ENCODE results near the gene ASH1L.

DNA sequence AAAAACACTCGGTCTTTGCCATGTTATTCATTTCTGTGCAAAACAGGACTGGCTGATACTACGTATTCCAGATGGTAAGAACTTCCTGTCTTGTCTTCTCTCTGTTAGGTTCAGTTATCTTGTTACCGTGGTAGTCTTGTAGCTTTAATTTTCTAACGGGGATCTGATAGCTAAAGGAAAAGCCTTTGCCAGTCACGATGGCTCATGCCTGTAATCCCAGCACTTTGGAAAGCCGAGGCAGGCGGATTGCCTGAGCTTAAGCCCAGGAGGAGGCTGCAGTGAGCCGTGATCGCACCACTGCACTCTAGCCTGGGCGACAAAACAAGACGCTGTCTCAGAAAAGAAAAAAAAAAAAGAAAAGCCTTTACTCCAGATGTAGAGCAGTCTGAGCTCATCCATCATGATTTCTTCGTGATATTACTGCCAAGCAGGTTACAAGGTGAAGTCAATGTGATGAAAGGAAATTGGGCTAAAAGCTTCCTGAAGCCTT is 36.3 kb upstream of the ASH1L start:
- TF ChIP-seq, protein P1, sequence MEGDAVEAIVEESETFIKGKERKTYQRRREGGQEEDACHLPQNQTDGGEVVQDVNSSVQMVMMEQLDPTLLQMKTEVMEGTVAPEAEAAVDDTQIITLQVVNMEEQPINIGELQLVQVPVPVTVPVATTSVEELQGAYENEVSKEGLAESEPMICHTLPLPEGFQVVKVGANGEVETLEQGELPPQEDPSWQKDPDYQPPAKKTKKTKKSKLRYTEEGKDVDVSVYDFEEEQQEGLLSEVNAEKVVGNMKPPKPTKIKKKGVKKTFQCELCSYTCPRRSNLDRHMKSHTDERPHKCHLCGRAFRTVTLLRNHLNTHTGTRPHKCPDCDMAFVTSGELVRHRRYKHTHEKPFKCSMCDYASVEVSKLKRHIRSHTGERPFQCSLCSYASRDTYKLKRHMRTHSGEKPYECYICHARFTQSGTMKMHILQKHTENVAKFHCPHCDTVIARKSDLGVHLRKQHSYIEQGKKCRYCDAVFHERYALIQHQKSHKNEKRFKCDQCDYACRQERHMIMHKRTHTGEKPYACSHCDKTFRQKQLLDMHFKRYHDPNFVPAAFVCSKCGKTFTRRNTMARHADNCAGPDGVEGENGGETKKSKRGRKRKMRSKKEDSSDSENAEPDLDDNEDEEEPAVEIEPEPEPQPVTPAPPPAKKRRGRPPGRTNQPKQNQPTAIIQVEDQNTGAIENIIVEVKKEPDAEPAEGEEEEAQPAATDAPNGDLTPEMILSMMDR (IDR thresholded peaks at IDR 0.05): no peak
- TF ChIP-seq POLR2A (IDR thresholded peaks at IDR 0.05): no peak

All from body of pancreas (tissue), 4 donors.